Breast epithelium (tissue), 3 donors: Measurements from ENCODE around the gene ARFIP1.

Experiments used
- CTCF ChIP-seq, 3 donors: fragments of 450-650 bp; IDR thresholded peaks; one replicate each; pipeline ENCODE4 v1.5.1; 2016 to 2017; ENCODE audit warnings: antibody characterized with exemption in 3 of 3, mild to moderate bottlenecking in 3 of 3, moderate library complexity in 3 of 3
- POLR2A ChIP-seq: fragments of 450-650 bp; IDR thresholded peaks from one replicate; pipeline ENCODE4 v1.6.1; 2016; ENCODE audit warnings: antibody characterized with exemption, mild to moderate bottlenecking, moderate library complexity
- POLR2AphosphoS5 ChIP-seq, 3 donors: sonication (generic); formaldehyde crosslinking; IDR thresholded peaks; one replicate each; pipeline ENCODE4 v1.6.1; 2017; ENCODE audit warnings: antibody characterized with exemption in 3 of 3

GRCh38 chr4:152820073-152820472, 40.3 kb downstream of the ARFIP1 start:
- TF ChIP-seq POLR2A (no peak), CTCF (IDR thresholded peaks at IDR 0.05) (no peak), POLR2AphosphoS5 (IDR thresholded peaks at IDR 0.05) (no peak)
